Tibial nerve (tissue), 3 donors: ENCODE results near the gene WDR91.

ENCODE experiments used
- POLR2A ChIP-seq, 2 donors: fragments of 450-650 bp; IDR thresholded peaks; one replicate each; pipeline ENCODE4 v1.6.1; 2017; ENCODE audit warnings: antibody characterized with exemption in 2 of 2, mild to moderate bottlenecking in 2 of 2, moderate library complexity in 2 of 2
- TF ChIP-seq, protein P1 (sequence below), 5 experiments: fragments of 200-600 bp in 3 of 5; fragments of 450-650 bp in 2 of 5; sonication (generic) in 3 of 5; IDR thresholded peaks; one replicate each; pipeline ENCODE4 v1.5.1; 2016 to 2019; ENCODE audit warnings: antibody characterized with exemption in 5 of 5, mild to moderate bottlenecking in 3 of 5, moderate library complexity in 2 of 5

DNA sequence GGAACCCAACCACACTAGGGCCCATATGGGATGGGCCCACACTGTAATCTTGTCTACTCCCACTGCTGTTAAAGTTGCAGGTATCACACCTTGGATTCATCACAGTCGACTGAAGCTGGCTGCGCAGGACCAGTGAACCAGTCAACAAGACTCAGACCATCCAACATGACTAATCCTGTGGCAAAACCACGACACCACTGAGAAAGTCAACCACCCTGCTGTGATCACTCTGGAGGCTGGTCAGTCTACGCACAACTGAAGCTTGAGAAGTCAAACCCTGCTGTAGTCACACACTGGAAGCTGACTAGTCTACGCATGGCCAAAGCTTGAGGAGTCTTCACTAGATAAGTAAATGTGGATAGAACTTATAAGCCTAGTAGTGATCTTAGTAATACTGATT, 31.2 kb downstream of the WDR91 start:
- TF ChIP-seq, protein P1, sequence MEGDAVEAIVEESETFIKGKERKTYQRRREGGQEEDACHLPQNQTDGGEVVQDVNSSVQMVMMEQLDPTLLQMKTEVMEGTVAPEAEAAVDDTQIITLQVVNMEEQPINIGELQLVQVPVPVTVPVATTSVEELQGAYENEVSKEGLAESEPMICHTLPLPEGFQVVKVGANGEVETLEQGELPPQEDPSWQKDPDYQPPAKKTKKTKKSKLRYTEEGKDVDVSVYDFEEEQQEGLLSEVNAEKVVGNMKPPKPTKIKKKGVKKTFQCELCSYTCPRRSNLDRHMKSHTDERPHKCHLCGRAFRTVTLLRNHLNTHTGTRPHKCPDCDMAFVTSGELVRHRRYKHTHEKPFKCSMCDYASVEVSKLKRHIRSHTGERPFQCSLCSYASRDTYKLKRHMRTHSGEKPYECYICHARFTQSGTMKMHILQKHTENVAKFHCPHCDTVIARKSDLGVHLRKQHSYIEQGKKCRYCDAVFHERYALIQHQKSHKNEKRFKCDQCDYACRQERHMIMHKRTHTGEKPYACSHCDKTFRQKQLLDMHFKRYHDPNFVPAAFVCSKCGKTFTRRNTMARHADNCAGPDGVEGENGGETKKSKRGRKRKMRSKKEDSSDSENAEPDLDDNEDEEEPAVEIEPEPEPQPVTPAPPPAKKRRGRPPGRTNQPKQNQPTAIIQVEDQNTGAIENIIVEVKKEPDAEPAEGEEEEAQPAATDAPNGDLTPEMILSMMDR (IDR thresholded peaks at IDR 0.05) = no peak
- TF ChIP-seq POLR2A (IDR thresholded peaks at IDR 0.05) = no peak
